CD14-positive monocyte (primary cell): ENCODE measurements around the gene TRMU. TPM values are rescaled to one million over a fixed set of nuclear protein-coding genes. Genes with fewer than 3 reads are reported as not detected.
"Not testable (repeated sequence)": the region's sequence is repeated elsewhere in the genome, so short reads cannot be mapped to it uniquely, and the experiment has no call there.

ENCODE experiments used
- DNase-seq, 3 donors: peaks; one replicate each; pipeline ENCODE4 v3.0.0-alpha.2; 2011 to 2022
- H2AFZ ChIP-seq: 2 replicates; pipeline ENCODE4 v1.6.0; 2012; ENCODE audit warnings: mild to moderate bottlenecking, low read depth, low read length, inconsistent platforms; ENCODE audit not compliant: insufficient read depth, poor library complexity, severe bottlenecking
- H3K27ac ChIP-seq, 2 donors: 1 replicate in 1 of 2; 2 replicates in 1 of 2; pipeline ENCODE4 v1.5.1; 2012 to 2013; ENCODE audit warnings: low read length in 2 of 2, control low read depth in 1 of 2, inconsistent platforms in 1 of 2, low read depth in 1 of 2, mild to moderate bottlenecking in 1 of 2
- H3K27me3 ChIP-seq, 2 donors: one replicate each; pipeline versions ENCODE4 v1.6.0 to v1.6.1; 2011 to 2013; ENCODE audit warnings: low read length in 2 of 2; ENCODE audit not compliant: control insufficient read depth in 2 of 2, insufficient read depth in 2 of 2
- H3K36me3 ChIP-seq, 2 donors: replicated peaks in 1 of 2; 1 replicate in 1 of 2; 2 replicates in 1 of 2; pipeline versions ENCODE4 v1.5.1 to v1.6.1; 2012 to 2013; ENCODE audit warnings: low read length in 2 of 2, control low read depth in 1 of 2, inconsistent platforms in 1 of 2, mild to moderate bottlenecking in 1 of 2; ENCODE audit not compliant: insufficient read depth in 2 of 2, control insufficient read depth in 1 of 2
- H3K4me1 ChIP-seq, 2 donors: 1 replicate in 1 of 2; 2 replicates in 1 of 2; pipeline versions ENCODE4 v1.5.1 to v1.6.1; 2012 to 2013; ENCODE audit warnings: low read length in 2 of 2, control low read depth in 1 of 2, inconsistent platforms in 1 of 2, mild to moderate bottlenecking in 1 of 2, moderate library complexity in 1 of 2; ENCODE audit not compliant: insufficient read depth in 2 of 2, control insufficient read depth in 1 of 2
- H3K4me2 ChIP-seq: replicated peaks from 2 replicates; pipeline ENCODE3; 2012; ENCODE audit warnings: low read length, moderate library complexity, mild to moderate bottlenecking; ENCODE audit not compliant: poor library complexity, severe bottlenecking; ENCODE audit errors: extremely low read depth
- H3K4me3 ChIP-seq, 3 experiments: fragments of 200-600 bp in 1 of 3; sonication (generic) in 1 of 3; replicated peaks in 1 of 3; 1 replicate in 2 of 3; 2 replicates in 1 of 3; pipeline ENCODE4 v1.5.1; 2011 to 2013; ENCODE audit warnings: low read length in 3 of 3, mild to moderate bottlenecking in 3 of 3, control low read depth in 2 of 3, low read depth in 2 of 3, inconsistent platforms in 1 of 3, moderate library complexity in 1 of 3
- H3K79me2 ChIP-seq: 2 replicates; pipeline ENCODE4 v1.6.0; 2012; ENCODE audit warnings: mild to moderate bottlenecking, control low read depth, inconsistent platforms, low read length, moderate library complexity; ENCODE audit not compliant: insufficient read depth
- H3K9ac ChIP-seq: 2 replicates; pipeline ENCODE4 v1.6.0; 2017; ENCODE audit warnings: low read length, mild to moderate bottlenecking; ENCODE audit not compliant: insufficient read depth, poor library complexity, severe bottlenecking
- H3K9me3 ChIP-seq, 2 donors: replicated peaks in 1 of 2; 1 replicate in 1 of 2; 2 replicates in 1 of 2; pipeline versions ENCODE4 v1.5.1 to v1.6.1; 2012 to 2013; ENCODE audit warnings: low read length in 2 of 2, control low read depth in 1 of 2; ENCODE audit not compliant: control insufficient read depth in 1 of 2, insufficient read depth in 1 of 2
- H4K20me1 ChIP-seq: 2 replicates; pipeline ENCODE4 v1.6.0; 2012; ENCODE audit warnings: mild to moderate bottlenecking, low read length, control low read depth, moderate library complexity; ENCODE audit not compliant: insufficient read depth
- H3K27ac Mint-ChIP-seq, 7 donors: one replicate each; pipeline ENCODE4 v1.8.0; 2020; ENCODE audit warnings: mild to moderate bottlenecking in 7 of 7, mixed read lengths in 7 of 7, moderate library complexity in 6 of 7, inconsistent platforms in 2 of 7
- H3K27me3 Mint-ChIP-seq, 3 donors: one replicate each; pipeline ENCODE4 v1.8.0; 2021 to 2022; ENCODE audit warnings: low read depth in 3 of 3, mild to moderate bottlenecking in 3 of 3, mixed read lengths in 3 of 3, moderate library complexity in 3 of 3, inconsistent platforms in 1 of 3
- H3K36me3 Mint-ChIP-seq, 2 donors: one replicate each; pipeline ENCODE4 v1.8.0; 2020; ENCODE audit warnings: mixed read lengths in 2 of 2, inconsistent platforms in 1 of 2, mild to moderate bottlenecking in 1 of 2
- H3K4me1 Mint-ChIP-seq: one replicate; pipeline ENCODE4 v1.8.0; 2020; ENCODE audit warnings: mild to moderate bottlenecking, mixed read lengths
- H3K4me3 Mint-ChIP-seq, 2 donors: one replicate each; pipeline ENCODE4 v1.8.0; 2020; ENCODE audit warnings: mild to moderate bottlenecking in 2 of 2, mixed read lengths in 2 of 2, moderate library complexity in 1 of 2
- H3K9me3 Mint-ChIP-seq, 7 donors: one replicate each; pipeline ENCODE4 v1.8.0; 2020 to 2022; ENCODE audit warnings: mixed read lengths in 7 of 7, mild to moderate bottlenecking in 6 of 7, moderate library complexity in 6 of 7, inconsistent platforms in 2 of 7
- CTCF ChIP-seq: fragments of 200-600 bp; IDR thresholded peaks from one replicate; pipeline ENCODE4 v1.8.0; 2022; ENCODE audit warnings: antibody characterized with exemption, mild to moderate bottlenecking
- WGBS: methylation state at CpG from one replicate; pipeline ENCODE4 v1.1.5; 2013; ENCODE audit warnings: missing lambda C conversion rate; ENCODE audit not compliant: insufficient coverage; 5-methylcytosine and 5-hydroxymethylcytosine counted together
- intact Hi-C, 2 donors: fragments of 100-400 bp; cut with micrococcal nuclease; formaldehyde crosslinking; loops; one replicate each; pipeline versions ENCODE4 v1.15.0 to v1.15.1; 2023
- polyA plus RNA-seq, 3 donors: library from polyadenylated mRNA; depleted of rRNA in 1 of 3; unstranded in 2 of 3; stranded (reverse) in 1 of 3; fragments of 300-500 nt in 2 of 3; fragments of >200 nt in 1 of 3; fragmentation: Illumina TruSeq in 2 of 3; gene quantifications; 1 replicate in 2 of 3; 2 replicates in 1 of 3; pipeline ENCODE4 v1.2.3, GENCODE V29; 2012 to 2021

Gene TRMU
- polyA plus RNA-seq, 3 donors = 4.7 to 32.9 (median 5.6) TPM

GRCh38 chr22:46402505-46402904, 67.0 kb downstream of the TRMU start:
- no peaks in the 10 kb centered on the region for H3K79me2 ChIP-seq
- no peak for DNase-seq
- H3K27ac Mint-ChIP-seq = no peak overlapping the region

GRCh38 chr22:46403880-46404279, 68.4 kb downstream of the TRMU start:
- H3K9me3 Mint-ChIP-seq, H3K4me1 Mint-ChIP-seq, H3K9me3 ChIP-seq, H3K36me3 ChIP-seq, H3K27me3 Mint-ChIP-seq, H3K4me3 ChIP-seq, H3K79me2 ChIP-seq, H3K4me1 ChIP-seq, H3K4me3 Mint-ChIP-seq, H2AFZ ChIP-seq, H4K20me1 ChIP-seq, intact Hi-C loops, H3K36me3 Mint-ChIP-seq, DNase-seq, H3K27ac Mint-ChIP-seq, H3K27me3 ChIP-seq, H3K4me2 ChIP-seq, H3K9ac ChIP-seq, H3K27ac ChIP-seq: not testable (repeated sequence)
- WGBS = 93% methylated on average over 5 of the region's 7 CpGs

More at GRCh38 chr22:46402505-46402904, 67.0 kb downstream of the TRMU start:
- Histone ChIP-seq H3K9me3 (no peaks in the 10 kb centered on the region), H3K27me3 (no peaks in the 10 kb centered on the region), H3K9ac (no peak overlapping the region), H3K4me2 (no peak overlapping the region), H4K20me1 (no peaks in the 10 kb centered on the region), H3K4me3 (no peak overlapping the region), H3K36me3 (no peaks in the 10 kb centered on the region), H3K27ac (no peak overlapping the region), H3K4me1 (no peaks in the 10 kb centered on the region), H2AFZ (no peak overlapping the region)
- TF ChIP-seq CTCF = no peak
- Mint-ChIP-seq H3K9me3 (no peaks in the 10 kb centered on the region), H3K4me1 (no peaks in the 10 kb centered on the region), H3K27me3 (peaks cover 0 to 4% (median 0%) of the 10 kb centered on the region in 3 donors), H3K36me3 (no peaks in the 10 kb centered on the region), H3K4me3 (no peak overlapping the region)
- intact Hi-C loops = no loop called here
- no CpG with 5 or more reads among the region's 2 CpGs for WGBS
